ENCODE data around the gene GSTM3. TPM values are rescaled to one million over a fixed set of nuclear protein-coding genes. Genes with fewer than 3 reads are reported as not detected.

The GSTM3 gene
- total and polyA plus RNA-seq, 3 donors from 2014 or later, result 748 to 1,464 (median 769) TPM

DNA sequence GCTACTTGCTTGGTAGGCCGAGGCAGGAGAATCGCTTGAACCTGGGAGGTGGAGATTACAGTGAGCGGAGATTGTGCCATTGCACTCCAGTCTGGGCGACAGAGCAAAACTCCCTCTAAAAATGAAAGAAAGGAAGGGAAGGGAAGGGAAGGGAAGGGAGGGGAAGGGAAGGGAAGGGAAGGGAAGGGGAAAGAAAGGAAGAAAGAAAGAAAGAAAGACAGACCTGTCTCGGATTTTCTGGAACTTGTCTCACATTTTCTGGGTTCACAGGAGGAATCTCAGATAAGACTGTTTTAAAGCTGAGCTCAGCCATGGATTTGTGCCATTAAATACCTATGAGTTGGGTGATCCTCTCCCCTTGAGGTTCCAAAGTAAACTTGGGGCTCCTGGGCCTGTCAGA is 15.9 kb downstream of the GSTM3 start:
- TF ChIP-seq POLR2A (IDR thresholded peaks at IDR 0.05), result no peak
- TF ChIP-seq, protein P1, sequence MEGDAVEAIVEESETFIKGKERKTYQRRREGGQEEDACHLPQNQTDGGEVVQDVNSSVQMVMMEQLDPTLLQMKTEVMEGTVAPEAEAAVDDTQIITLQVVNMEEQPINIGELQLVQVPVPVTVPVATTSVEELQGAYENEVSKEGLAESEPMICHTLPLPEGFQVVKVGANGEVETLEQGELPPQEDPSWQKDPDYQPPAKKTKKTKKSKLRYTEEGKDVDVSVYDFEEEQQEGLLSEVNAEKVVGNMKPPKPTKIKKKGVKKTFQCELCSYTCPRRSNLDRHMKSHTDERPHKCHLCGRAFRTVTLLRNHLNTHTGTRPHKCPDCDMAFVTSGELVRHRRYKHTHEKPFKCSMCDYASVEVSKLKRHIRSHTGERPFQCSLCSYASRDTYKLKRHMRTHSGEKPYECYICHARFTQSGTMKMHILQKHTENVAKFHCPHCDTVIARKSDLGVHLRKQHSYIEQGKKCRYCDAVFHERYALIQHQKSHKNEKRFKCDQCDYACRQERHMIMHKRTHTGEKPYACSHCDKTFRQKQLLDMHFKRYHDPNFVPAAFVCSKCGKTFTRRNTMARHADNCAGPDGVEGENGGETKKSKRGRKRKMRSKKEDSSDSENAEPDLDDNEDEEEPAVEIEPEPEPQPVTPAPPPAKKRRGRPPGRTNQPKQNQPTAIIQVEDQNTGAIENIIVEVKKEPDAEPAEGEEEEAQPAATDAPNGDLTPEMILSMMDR (IDR thresholded peaks at IDR 0.05), result no peak
- no peak for DNase-seq
- no peaks in the 10 kb centered on the region for H3K27me3 ChIP-seq
- WGBS, 2 donors, result 95 to 96% methylated on average over 5 of the region's 5 CpGs
- no peaks in the 10 kb centered on the region for H3K4me1 ChIP-seq
- H3K27ac ChIP-seq, result no peak overlapping the region
- H3K9me3 ChIP-seq, result no peaks in the 10 kb centered on the region
- H3K36me3 ChIP-seq (ENCODE audit: low read depth, missing control alignments), result no peaks in the 10 kb centered on the region
- no peak overlapping the region for H3K4me3 ChIP-seq
- intact Hi-C loops (cut with DNase I; ENCODE audit: low total_unique reads), result no loop called here

- DNase-seq, result no peak
- no peaks in the 10 kb centered on the region for H3K36me3 ChIP-seq (ENCODE audit: low read depth, missing control alignments)
Measured at GRCh38 chr1:109722908-109723691, 17.7 kb downstream of the GSTM3 start.

DNA sequence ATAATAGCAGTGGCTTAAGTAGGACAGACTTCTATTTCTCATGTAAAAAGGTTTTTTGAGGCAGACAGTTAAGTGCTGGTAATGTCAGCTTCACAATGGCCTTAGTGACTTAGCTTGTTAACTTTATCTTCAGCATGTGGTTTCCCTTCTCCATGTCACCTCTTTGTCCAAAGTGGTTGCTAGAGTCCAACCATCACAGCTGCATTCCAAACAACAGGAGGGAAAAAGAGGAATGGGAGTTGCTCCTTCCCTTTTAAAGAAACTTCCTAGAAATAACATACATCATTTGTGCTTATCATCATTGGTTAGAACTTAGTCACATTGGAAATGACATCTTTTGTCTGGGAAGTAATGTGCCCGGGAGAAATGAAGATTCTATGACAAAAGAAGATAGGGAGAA is 18.9 kb downstream of the GSTM3 start:
- H3K4me1 ChIP-seq, result no peaks in the 10 kb centered on the region
- H3K4me3 ChIP-seq, result no peak overlapping the region
- H3K9me3 ChIP-seq, result no peaks in the 10 kb centered on the region
- no peaks in the 10 kb centered on the region for H3K27me3 ChIP-seq
- WGBS, 2 donors, result 91% methylated on average over 1 of the region's 1 CpG
- DNase-seq, result no peak
- no peak for TF ChIP-seq POLR2A (IDR thresholded peaks at IDR 0.05)
- TF ChIP-seq, protein P1 (IDR thresholded peaks at IDR 0.05), result no peak
- intact Hi-C loops (cut with DNase I; ENCODE audit: low total_unique reads), result no loop called here
- H3K27ac ChIP-seq, result no peak overlapping the region
- H3K36me3 ChIP-seq (ENCODE audit: low read depth, missing control alignments), result no peaks in the 10 kb centered on the region

More at GRCh38 chr1:109722908-109723691, 17.7 kb downstream of the GSTM3 start:
- Histone ChIP-seq H3K27me3 (no peaks in the 10 kb centered on the region), H3K27ac (no peak overlapping the region), H3K9me3 (no peaks in the 10 kb centered on the region), H3K4me1 (no peaks in the 10 kb centered on the region), H3K4me3 (no peak overlapping the region)
- WGBS, 2 donors, result 69 to 74% methylated on average over 7 of the region's 7 CpGs
- intact Hi-C loops (cut with DNase I; ENCODE audit: low total_unique reads), result no loop called here
- TF ChIP-seq POLR2A (IDR thresholded peaks at IDR 0.05), result no peak
- TF ChIP-seq, protein P1 (IDR thresholded peaks at IDR 0.05), result no peak

DNA sequence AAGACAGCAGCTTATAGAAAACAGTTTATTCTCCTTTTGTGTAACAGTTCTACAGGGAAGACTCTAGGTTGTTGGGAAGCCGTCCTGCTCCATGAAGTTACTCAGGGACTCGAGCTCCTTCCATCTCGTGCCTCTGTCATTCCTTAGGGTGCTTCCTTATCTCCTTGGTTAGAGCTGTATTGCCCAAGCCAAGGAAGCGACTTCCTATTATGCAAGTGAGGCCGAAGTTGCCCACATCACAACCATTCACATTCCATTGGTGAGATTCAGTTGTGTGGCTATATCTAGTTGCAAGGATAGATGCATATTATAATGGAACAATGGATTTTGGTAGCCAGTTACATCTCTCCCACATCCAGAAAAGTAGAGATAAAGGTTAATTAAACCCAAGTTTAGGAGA is 19.8 kb downstream of the GSTM3 start:
- Histone ChIP-seq H3K27ac (no peak overlapping the region), H3K4me3 (no peak overlapping the region), H3K4me1 (peaks cover 5% of the 10 kb centered on the region), H3K9me3 (no peaks in the 10 kb centered on the region), H3K27me3 (no peaks in the 10 kb centered on the region), H3K36me3 (ENCODE audit: low read depth, missing control alignments) (no peaks in the 10 kb centered on the region)
- intact Hi-C loops (cut with DNase I; ENCODE audit: low total_unique reads), result no loop called here
- no peak for DNase-seq
- TF ChIP-seq, protein P1 (IDR thresholded peaks at IDR 0.05), result no peak
- TF ChIP-seq POLR2A (IDR thresholded peaks at IDR 0.05), result no peak
- WGBS, 2 donors, result 89 to 90% methylated on average over 5 of the region's 5 CpGs
